CD14-positive monocyte (primary cell): Measurements from ENCODE around the gene PER1. TPM values are rescaled to one million over a fixed set of nuclear protein-coding genes. Genes with fewer than 3 reads are reported as not detected.

Experiments used
- DNase-seq, 3 donors: peaks; one replicate each; pipeline ENCODE4 v3.0.0-alpha.2; 2011 to 2022
- H2AFZ ChIP-seq: 2 replicates; pipeline ENCODE4 v1.6.0; 2012; ENCODE audit warnings: mild to moderate bottlenecking, low read depth, low read length, inconsistent platforms; ENCODE audit not compliant: insufficient read depth, poor library complexity, severe bottlenecking
- H3K27ac ChIP-seq, 2 donors: 1 replicate in 1 of 2; 2 replicates in 1 of 2; pipeline ENCODE4 v1.5.1; 2012 to 2013; ENCODE audit warnings: low read length in 2 of 2, control low read depth in 1 of 2, inconsistent platforms in 1 of 2, low read depth in 1 of 2, mild to moderate bottlenecking in 1 of 2
- H3K27me3 ChIP-seq, 2 donors: one replicate each; pipeline versions ENCODE4 v1.6.0 to v1.6.1; 2011 to 2013; ENCODE audit warnings: low read length in 2 of 2; ENCODE audit not compliant: control insufficient read depth in 2 of 2, insufficient read depth in 2 of 2
- H3K36me3 ChIP-seq, 2 donors: replicated peaks in 1 of 2; 1 replicate in 1 of 2; 2 replicates in 1 of 2; pipeline versions ENCODE4 v1.5.1 to v1.6.1; 2012 to 2013; ENCODE audit warnings: low read length in 2 of 2, control low read depth in 1 of 2, inconsistent platforms in 1 of 2, mild to moderate bottlenecking in 1 of 2; ENCODE audit not compliant: insufficient read depth in 2 of 2, control insufficient read depth in 1 of 2
- H3K4me1 ChIP-seq, 2 donors: 1 replicate in 1 of 2; 2 replicates in 1 of 2; pipeline versions ENCODE4 v1.5.1 to v1.6.1; 2012 to 2013; ENCODE audit warnings: low read length in 2 of 2, control low read depth in 1 of 2, inconsistent platforms in 1 of 2, mild to moderate bottlenecking in 1 of 2, moderate library complexity in 1 of 2; ENCODE audit not compliant: insufficient read depth in 2 of 2, control insufficient read depth in 1 of 2
- H3K4me2 ChIP-seq: replicated peaks from 2 replicates; pipeline ENCODE3; 2012; ENCODE audit warnings: low read length, moderate library complexity, mild to moderate bottlenecking; ENCODE audit not compliant: poor library complexity, severe bottlenecking; ENCODE audit errors: extremely low read depth
- H3K4me3 ChIP-seq, 3 experiments: fragments of 200-600 bp in 1 of 3; sonication (generic) in 1 of 3; replicated peaks in 1 of 3; 1 replicate in 2 of 3; 2 replicates in 1 of 3; pipeline ENCODE4 v1.5.1; 2011 to 2013; ENCODE audit warnings: low read length in 3 of 3, mild to moderate bottlenecking in 3 of 3, control low read depth in 2 of 3, low read depth in 2 of 3, inconsistent platforms in 1 of 3, moderate library complexity in 1 of 3
- H3K79me2 ChIP-seq: 2 replicates; pipeline ENCODE4 v1.6.0; 2012; ENCODE audit warnings: mild to moderate bottlenecking, control low read depth, inconsistent platforms, low read length, moderate library complexity; ENCODE audit not compliant: insufficient read depth
- H3K9ac ChIP-seq: 2 replicates; pipeline ENCODE4 v1.6.0; 2017; ENCODE audit warnings: low read length, mild to moderate bottlenecking; ENCODE audit not compliant: insufficient read depth, poor library complexity, severe bottlenecking
- H3K9me3 ChIP-seq, 2 donors: replicated peaks in 1 of 2; 1 replicate in 1 of 2; 2 replicates in 1 of 2; pipeline versions ENCODE4 v1.5.1 to v1.6.1; 2012 to 2013; ENCODE audit warnings: low read length in 2 of 2, control low read depth in 1 of 2; ENCODE audit not compliant: control insufficient read depth in 1 of 2, insufficient read depth in 1 of 2
- H4K20me1 ChIP-seq: 2 replicates; pipeline ENCODE4 v1.6.0; 2012; ENCODE audit warnings: mild to moderate bottlenecking, low read length, control low read depth, moderate library complexity; ENCODE audit not compliant: insufficient read depth
- H3K27ac Mint-ChIP-seq, 7 donors: one replicate each; pipeline ENCODE4 v1.8.0; 2020; ENCODE audit warnings: mild to moderate bottlenecking in 7 of 7, mixed read lengths in 7 of 7, moderate library complexity in 6 of 7, inconsistent platforms in 2 of 7
- H3K27me3 Mint-ChIP-seq, 3 donors: one replicate each; pipeline ENCODE4 v1.8.0; 2021 to 2022; ENCODE audit warnings: low read depth in 3 of 3, mild to moderate bottlenecking in 3 of 3, mixed read lengths in 3 of 3, moderate library complexity in 3 of 3, inconsistent platforms in 1 of 3
- H3K36me3 Mint-ChIP-seq, 2 donors: one replicate each; pipeline ENCODE4 v1.8.0; 2020; ENCODE audit warnings: mixed read lengths in 2 of 2, inconsistent platforms in 1 of 2, mild to moderate bottlenecking in 1 of 2
- H3K4me1 Mint-ChIP-seq: one replicate; pipeline ENCODE4 v1.8.0; 2020; ENCODE audit warnings: mild to moderate bottlenecking, mixed read lengths
- H3K4me3 Mint-ChIP-seq, 2 donors: one replicate each; pipeline ENCODE4 v1.8.0; 2020; ENCODE audit warnings: mild to moderate bottlenecking in 2 of 2, mixed read lengths in 2 of 2, moderate library complexity in 1 of 2
- H3K9me3 Mint-ChIP-seq, 7 donors: one replicate each; pipeline ENCODE4 v1.8.0; 2020 to 2022; ENCODE audit warnings: mixed read lengths in 7 of 7, mild to moderate bottlenecking in 6 of 7, moderate library complexity in 6 of 7, inconsistent platforms in 2 of 7
- CTCF ChIP-seq: fragments of 200-600 bp; IDR thresholded peaks from one replicate; pipeline ENCODE4 v1.8.0; 2022; ENCODE audit warnings: antibody characterized with exemption, mild to moderate bottlenecking
- WGBS: methylation state at CpG from one replicate; pipeline ENCODE4 v1.1.5; 2013; ENCODE audit warnings: missing lambda C conversion rate; ENCODE audit not compliant: insufficient coverage; 5-methylcytosine and 5-hydroxymethylcytosine counted together
- intact Hi-C, 2 donors: fragments of 100-400 bp; cut with micrococcal nuclease; formaldehyde crosslinking; loops; one replicate each; pipeline versions ENCODE4 v1.15.0 to v1.15.1; 2023
- polyA plus RNA-seq, 3 donors: library from polyadenylated mRNA; depleted of rRNA in 1 of 3; unstranded in 2 of 3; stranded (reverse) in 1 of 3; fragments of 300-500 nt in 2 of 3; fragments of >200 nt in 1 of 3; fragmentation: Illumina TruSeq in 2 of 3; gene quantifications; 1 replicate in 2 of 3; 2 replicates in 1 of 3; pipeline ENCODE4 v1.2.3, GENCODE V29; 2012 to 2021

The PER1 gene
- polyA plus RNA-seq, 3 donors = 5.6 to 457 (median 9.6) TPM

GRCh38 chr17:8162997-8163977 is 11.1 kb upstream of the PER1 start:
- peak overlapping the region; percentile 88 for H2AFZ ChIP-seq
- intact Hi-C loops = loop anchor here in 1 of 2 donors (5.0 kb wide), 1 partner anchor 36 kb away; no protein-coding TSS in a partner anchor
- no peaks in the 10 kb centered on the region for H4K20me1 ChIP-seq
- H3K27me3 Mint-ChIP-seq = no peaks in the 10 kb centered on the region
- H3K36me3 ChIP-seq = peaks cover 19 to 26% of the 10 kb centered on the region in 2 donors
- TF ChIP-seq CTCF = no peak
- peak overlapping the region; percentile 86 for H3K4me2 ChIP-seq
- H3K27ac Mint-ChIP-seq = peak overlapping the region in 6 of 7 donors; percentile 86 to 98 (median 96)
- H3K4me3 Mint-ChIP-seq = peak overlapping the region; percentile 82 to 88
- no peaks in the 10 kb centered on the region for H3K27me3 ChIP-seq
- H3K4me3 ChIP-seq = peak overlapping the region; percentile 46 to 98 (median 46)
- H3K9me3 Mint-ChIP-seq = no peaks in the 10 kb centered on the region
- WGBS = 15% methylated on average over 51 of the region's 55 CpGs
- H3K4me1 Mint-ChIP-seq = peaks cover 55% of the 10 kb centered on the region
- H3K4me1 ChIP-seq = peaks cover 40 to 63% of the 10 kb centered on the region in 2 donors
- peaks cover 31% of the 10 kb centered on the region for H3K79me2 ChIP-seq
- H3K9ac ChIP-seq = peak overlapping the region; percentile 99
- no peak for DNase-seq
- H3K9me3 ChIP-seq = no peaks in the 10 kb centered on the region
- peak overlapping the region; percentile 43 to 94 for H3K27ac ChIP-seq
- peaks cover 23 to 29% of the 10 kb centered on the region in 2 donors for H3K36me3 Mint-ChIP-seq

DNA sequence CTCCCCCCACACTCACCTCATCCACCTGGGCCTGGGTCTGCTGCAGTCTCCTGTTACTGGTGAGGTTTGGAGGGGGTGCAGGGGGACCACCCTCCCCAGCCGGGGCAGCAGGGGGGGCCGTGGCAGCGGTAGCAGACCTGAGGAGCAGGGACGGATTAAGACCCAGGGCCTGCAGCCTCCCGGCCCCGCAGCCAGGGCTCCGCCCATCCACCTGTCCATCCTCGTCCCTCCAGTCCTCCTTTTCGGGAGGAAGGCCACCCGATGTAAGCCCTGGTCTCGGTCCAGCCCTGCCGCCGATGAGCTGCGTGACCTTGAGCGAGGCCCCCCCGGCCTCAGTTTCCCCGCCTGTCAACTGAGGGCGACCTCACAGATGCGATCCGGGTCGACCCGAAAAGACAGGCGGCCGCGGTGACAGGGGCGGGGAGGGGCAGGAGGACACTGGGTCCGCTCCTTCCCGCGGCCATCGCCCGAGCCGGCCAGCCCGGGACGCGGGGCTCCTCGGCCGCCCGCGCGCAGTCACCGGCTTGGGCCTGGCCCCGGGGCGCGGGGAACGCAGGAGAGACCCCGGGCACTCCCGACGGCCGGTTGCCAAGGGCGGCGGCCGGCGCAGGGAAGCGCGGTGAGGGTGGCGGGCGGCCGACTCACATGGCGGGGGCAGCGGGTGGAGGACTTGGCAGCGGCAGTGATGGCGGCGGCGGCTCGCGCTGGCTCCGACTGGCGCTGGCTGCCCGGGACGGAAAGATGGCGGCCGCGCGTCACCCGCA is 10.2 kb upstream of the PER1 start, which contains the start of gene VAMP2:
Gene VAMP2, minus strand, starts transcription at position 716 of the 764 bp plus-strand sequence. Its CDS starts 69 bp downstream, at position 647.
- Histone ChIP-seq H3K36me3 (peaks cover 19 to 26% of the 10 kb centered on the region in 2 donors), H3K27ac (peak within 1 kb of the TSS; percentile 74 to 94), H2AFZ (peak within 1 kb of the TSS; percentile 88), H3K79me2 (peaks cover 31% of the 10 kb centered on the region), H3K9ac (peak within 1 kb of the TSS; percentile 99), H4K20me1 (no peaks in the 10 kb centered on the region), H3K4me1 (peaks cover 45 to 71% of the 10 kb centered on the region in 2 donors), H3K4me3 (peak within 1 kb of the TSS; percentile 86 to 98 (median 95)), H3K27me3 (no peaks in the 10 kb centered on the region), H3K4me2 (peak within 1 kb of the TSS; percentile 86), H3K9me3 (no peaks in the 10 kb centered on the region)
- Mint-ChIP-seq H3K4me3 (peak within 1 kb of the TSS; percentile 82 to 88), H3K4me1 (peaks cover 59% of the 10 kb centered on the region), H3K9me3 (no peaks in the 10 kb centered on the region), H3K36me3 (peaks cover 23 to 30% of the 10 kb centered on the region in 2 donors), H3K27ac (peak within 1 kb of the TSS in 6 of 7 donors; percentile 86 to 98 (median 96)), H3K27me3 (no peaks in the 10 kb centered on the region)
- TF ChIP-seq CTCF = no peak
- intact Hi-C loops = loop anchor here in 1 of 2 donors (5.0 kb wide), 1 partner anchor 35 kb away; no protein-coding TSS in a partner anchor
- DNase-seq = peak; percentile 54 to 79 (median 71)
- under 1% methylated on average over 71 of the region's 75 CpGs for WGBS
